Measurements from ENCODE around the gene UBR2. TPM values are rescaled to one million over a fixed set of nuclear protein-coding genes. Genes with fewer than 3 reads are reported as not detected.

UBR2 gene
- total RNA-seq, 1 donor from 2014 or later, result 32.5 TPM

- TF ChIP-seq, protein P1, sequence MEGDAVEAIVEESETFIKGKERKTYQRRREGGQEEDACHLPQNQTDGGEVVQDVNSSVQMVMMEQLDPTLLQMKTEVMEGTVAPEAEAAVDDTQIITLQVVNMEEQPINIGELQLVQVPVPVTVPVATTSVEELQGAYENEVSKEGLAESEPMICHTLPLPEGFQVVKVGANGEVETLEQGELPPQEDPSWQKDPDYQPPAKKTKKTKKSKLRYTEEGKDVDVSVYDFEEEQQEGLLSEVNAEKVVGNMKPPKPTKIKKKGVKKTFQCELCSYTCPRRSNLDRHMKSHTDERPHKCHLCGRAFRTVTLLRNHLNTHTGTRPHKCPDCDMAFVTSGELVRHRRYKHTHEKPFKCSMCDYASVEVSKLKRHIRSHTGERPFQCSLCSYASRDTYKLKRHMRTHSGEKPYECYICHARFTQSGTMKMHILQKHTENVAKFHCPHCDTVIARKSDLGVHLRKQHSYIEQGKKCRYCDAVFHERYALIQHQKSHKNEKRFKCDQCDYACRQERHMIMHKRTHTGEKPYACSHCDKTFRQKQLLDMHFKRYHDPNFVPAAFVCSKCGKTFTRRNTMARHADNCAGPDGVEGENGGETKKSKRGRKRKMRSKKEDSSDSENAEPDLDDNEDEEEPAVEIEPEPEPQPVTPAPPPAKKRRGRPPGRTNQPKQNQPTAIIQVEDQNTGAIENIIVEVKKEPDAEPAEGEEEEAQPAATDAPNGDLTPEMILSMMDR (IDR thresholded peaks at IDR 0.05; ENCODE audit: borderline replicate concordance), result no peak
- Histone ChIP-seq H3K36me3 (peaks cover 73% of the 10 kb centered on the region), H3K27me3 (ENCODE audit: low read depth) (no peaks in the 10 kb centered on the region), H3K27ac (replicated peaks) (no peak overlapping the region), H3K9me3 (replicated peaks) (no peaks in the 10 kb centered on the region), H3K4me1 (no peaks in the 10 kb centered on the region), H3K4me3 (no peak overlapping the region)
- DNase-seq, result no peak
- intact Hi-C loops (cut with micrococcal nuclease), result no loop called here
Measured at GRCh38 chr6:42610416-42610815, 46.6 kb downstream of the UBR2 start.

- no peak overlapping the region for H3K27ac ChIP-seq (replicated peaks)
- no peaks in the 10 kb centered on the region for H3K9me3 ChIP-seq (replicated peaks)
- H3K27me3 ChIP-seq (ENCODE audit: low read depth), result no peaks in the 10 kb centered on the region
- H3K4me1 ChIP-seq, result no peaks in the 10 kb centered on the region
- DNase-seq, result no peak
- no peak overlapping the region for H3K4me3 ChIP-seq
- TF ChIP-seq, protein P1 (IDR thresholded peaks at IDR 0.05; ENCODE audit: borderline replicate concordance), result no peak
- H3K36me3 ChIP-seq, result peaks cover 65% of the 10 kb centered on the region
- intact Hi-C loops (cut with micrococcal nuclease), result no loop called here
Measured at GRCh38 chr6:42615518-42615917, 51.7 kb downstream of the UBR2 start.

- Histone ChIP-seq H3K27me3 (ENCODE audit: low read depth) (no peaks in the 10 kb centered on the region), H3K4me1 (no peaks in the 10 kb centered on the region), H3K9me3 (replicated peaks) (no peaks in the 10 kb centered on the region), H3K36me3 (peaks cover 66% of the 10 kb centered on the region), H3K4me3 (no peak overlapping the region), H3K27ac (replicated peaks) (no peak overlapping the region)
- TF ChIP-seq, protein P1 (IDR thresholded peaks at IDR 0.05; ENCODE audit: borderline replicate concordance), result no peak
- intact Hi-C loops (cut with micrococcal nuclease), result no loop called here
- no peak for DNase-seq
Measured at GRCh38 chr6:42616716-42617115, 52.9 kb downstream of the UBR2 start.

DNA sequence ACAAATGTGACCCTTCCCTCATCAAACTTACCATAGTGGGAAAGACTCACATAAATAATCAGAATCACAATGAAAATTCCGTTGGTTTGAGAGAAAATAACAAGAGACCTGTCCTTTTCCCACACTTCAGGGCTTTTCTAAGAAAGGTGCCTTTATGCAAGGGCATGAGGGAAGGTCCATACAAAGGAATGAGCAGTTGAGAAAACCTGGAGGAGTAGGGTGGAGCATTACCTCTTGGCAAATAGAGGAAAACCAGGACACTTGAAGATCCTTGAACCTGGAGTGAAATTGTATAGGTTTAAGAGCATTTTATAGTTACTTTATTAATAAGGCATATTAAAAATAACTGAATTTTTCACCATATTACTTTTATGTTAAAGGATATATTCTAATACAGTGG lies 54.3 kb downstream of the UBR2 start:
- Histone ChIP-seq H3K4me3 (no peak overlapping the region), H3K9me3 (replicated peaks) (no peaks in the 10 kb centered on the region), H3K27ac (replicated peaks) (no peak overlapping the region), H3K36me3 (peaks cover 67% of the 10 kb centered on the region), H3K4me1 (no peaks in the 10 kb centered on the region), H3K27me3 (ENCODE audit: low read depth) (no peaks in the 10 kb centered on the region)
- TF ChIP-seq, protein P1 (IDR thresholded peaks at IDR 0.05; ENCODE audit: borderline replicate concordance), result no peak
- DNase-seq, result no peak
- intact Hi-C loops (cut with micrococcal nuclease), result no loop called here

DNA sequence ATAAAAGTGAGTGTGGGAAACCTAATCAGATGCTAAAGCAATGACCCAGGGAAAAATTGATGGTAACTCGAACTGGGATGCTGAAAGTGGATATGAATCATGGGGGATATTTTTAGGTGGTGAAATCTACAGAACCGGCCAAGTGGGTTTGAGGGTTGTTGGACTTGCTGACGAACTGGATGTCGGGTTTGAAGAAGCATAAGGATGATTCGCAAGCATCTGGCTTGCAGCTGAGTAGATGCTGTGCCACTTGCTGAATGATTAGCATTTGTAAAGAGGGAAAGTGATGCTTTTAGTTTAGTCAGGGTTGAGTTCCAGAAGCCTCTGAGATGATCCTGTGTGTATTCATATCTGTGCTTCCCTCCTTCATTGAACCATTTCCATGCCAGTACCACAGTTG lies 54.9 kb downstream of the UBR2 start:
- H3K9me3 ChIP-seq (replicated peaks), result no peaks in the 10 kb centered on the region
- no peak for DNase-seq
- peaks cover 63% of the 10 kb centered on the region for H3K36me3 ChIP-seq
- no peaks in the 10 kb centered on the region for H3K4me1 ChIP-seq
- TF ChIP-seq, protein P1 (IDR thresholded peaks at IDR 0.05; ENCODE audit: borderline replicate concordance), result no peak
- H3K27ac ChIP-seq (replicated peaks), result no peak overlapping the region
- no peaks in the 10 kb centered on the region for H3K27me3 ChIP-seq (ENCODE audit: low read depth)
- intact Hi-C loops (cut with micrococcal nuclease), result no loop called here
- no peak overlapping the region for H3K4me3 ChIP-seq

DNA sequence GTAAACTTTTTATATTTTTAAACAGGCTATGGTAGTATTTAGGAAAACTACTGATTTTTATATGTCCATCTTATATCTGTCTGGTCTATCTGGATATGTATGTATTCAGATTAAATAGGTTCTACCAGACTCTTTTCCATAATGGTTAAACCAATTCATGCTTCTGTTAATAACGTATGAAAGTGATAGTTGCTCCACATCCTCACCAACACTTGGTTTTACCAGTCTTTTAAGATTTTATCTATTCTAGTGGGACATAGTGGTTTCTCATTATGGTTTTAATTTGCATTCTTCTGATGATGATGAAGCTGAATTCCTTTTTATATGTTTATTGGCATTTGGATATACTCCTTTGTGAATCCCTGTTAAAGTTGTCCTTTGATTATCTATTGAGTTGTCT lies 56.1 kb downstream of the UBR2 start:
- H3K36me3 ChIP-seq, result peaks cover 60% of the 10 kb centered on the region
- peaks cover 6% of the 10 kb centered on the region for H3K4me1 ChIP-seq
- H3K27ac ChIP-seq (replicated peaks), result no peak overlapping the region
- H3K27me3 ChIP-seq (ENCODE audit: low read depth), result no peaks in the 10 kb centered on the region
- intact Hi-C loops (cut with micrococcal nuclease), result no loop called here
- no peak overlapping the region for H3K4me3 ChIP-seq
- no peak for DNase-seq
- H3K9me3 ChIP-seq (replicated peaks), result no peaks in the 10 kb centered on the region
- TF ChIP-seq, protein P1 (IDR thresholded peaks at IDR 0.05; ENCODE audit: borderline replicate concordance), result no peak
